ENCODE data around the gene BBIP1.

Gene BBIP1

DNA sequence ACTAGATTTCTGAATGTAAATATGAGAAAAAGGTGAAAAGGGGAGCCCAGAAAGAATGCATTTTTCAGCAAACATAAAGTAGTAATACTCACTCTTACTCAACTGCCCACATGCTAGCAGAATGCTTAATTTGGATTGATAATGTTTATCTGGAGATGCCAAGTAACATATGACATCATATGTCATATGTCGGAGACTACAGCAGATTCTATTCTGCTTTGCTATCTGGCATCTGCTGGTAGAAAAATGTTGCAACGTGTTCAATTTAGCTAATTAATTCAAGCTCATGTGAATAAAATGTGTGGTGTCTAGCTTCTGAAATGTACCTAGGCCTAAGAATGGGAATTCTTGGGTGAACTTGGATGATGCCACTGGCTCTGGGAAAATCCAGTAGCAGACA lies 4.5 kb downstream of the BBIP1 start:
- TF ChIP-seq GATA2 (IDR thresholded peaks at IDR 0.05; ENCODE audit: low read depth, low read length) = no peak
- no peak for TF ChIP-seq GATA3 (IDR thresholded peaks at IDR 0.05; ENCODE audit: low read depth, low read length)

DNA sequence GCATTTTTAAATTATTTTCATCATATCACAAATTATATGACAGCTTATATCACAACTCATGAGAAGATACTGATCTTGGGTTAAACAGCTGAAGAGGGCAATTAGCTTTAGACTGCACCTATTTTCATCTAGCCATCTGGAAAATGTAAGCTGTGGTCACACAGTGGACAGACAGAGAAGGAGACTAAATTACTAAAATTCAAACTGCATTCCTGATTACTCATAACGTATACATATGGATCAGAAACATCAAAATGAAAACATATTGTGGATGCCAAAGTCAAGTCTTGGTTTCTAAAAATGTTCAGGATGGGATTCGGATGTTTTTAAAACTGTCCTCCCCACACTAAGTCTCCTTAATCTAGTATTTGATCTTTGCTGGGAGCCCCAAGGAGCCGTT lies 6.6 kb downstream of the BBIP1 start:
- TF ChIP-seq GATA3 (IDR thresholded peaks at IDR 0.05; ENCODE audit: low read depth, low read length) (no peak), GATA2 (IDR thresholded peaks at IDR 0.05; ENCODE audit: low read depth, low read length) (peak; percentile 47; the same call in 1 of the 2 replicates)

DNA sequence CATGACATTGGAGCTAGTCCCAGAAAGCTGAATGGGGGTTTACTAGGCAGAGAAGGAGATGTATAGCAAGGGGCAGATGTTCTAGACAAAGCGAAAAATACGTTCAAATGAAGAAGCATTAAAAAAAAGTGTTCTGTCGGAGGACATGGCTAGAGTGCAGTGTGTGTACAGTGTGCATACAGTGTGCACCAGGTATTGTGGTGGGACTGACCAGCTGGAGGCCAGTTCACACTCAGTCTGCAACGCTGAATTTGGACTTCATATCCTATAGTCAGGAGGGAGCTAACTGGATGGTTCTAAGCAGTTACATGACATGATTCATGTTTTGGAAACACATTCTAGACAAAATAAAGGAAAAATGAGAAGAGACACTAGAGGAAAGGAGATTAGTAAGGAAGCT lies 8.8 kb downstream of the BBIP1 start:
- TF ChIP-seq GATA3 (IDR thresholded peaks at IDR 0.05; ENCODE audit: low read depth, low read length) (no peak), GATA2 (IDR thresholded peaks at IDR 0.05; ENCODE audit: low read depth, low read length) (no peak)

DNA sequence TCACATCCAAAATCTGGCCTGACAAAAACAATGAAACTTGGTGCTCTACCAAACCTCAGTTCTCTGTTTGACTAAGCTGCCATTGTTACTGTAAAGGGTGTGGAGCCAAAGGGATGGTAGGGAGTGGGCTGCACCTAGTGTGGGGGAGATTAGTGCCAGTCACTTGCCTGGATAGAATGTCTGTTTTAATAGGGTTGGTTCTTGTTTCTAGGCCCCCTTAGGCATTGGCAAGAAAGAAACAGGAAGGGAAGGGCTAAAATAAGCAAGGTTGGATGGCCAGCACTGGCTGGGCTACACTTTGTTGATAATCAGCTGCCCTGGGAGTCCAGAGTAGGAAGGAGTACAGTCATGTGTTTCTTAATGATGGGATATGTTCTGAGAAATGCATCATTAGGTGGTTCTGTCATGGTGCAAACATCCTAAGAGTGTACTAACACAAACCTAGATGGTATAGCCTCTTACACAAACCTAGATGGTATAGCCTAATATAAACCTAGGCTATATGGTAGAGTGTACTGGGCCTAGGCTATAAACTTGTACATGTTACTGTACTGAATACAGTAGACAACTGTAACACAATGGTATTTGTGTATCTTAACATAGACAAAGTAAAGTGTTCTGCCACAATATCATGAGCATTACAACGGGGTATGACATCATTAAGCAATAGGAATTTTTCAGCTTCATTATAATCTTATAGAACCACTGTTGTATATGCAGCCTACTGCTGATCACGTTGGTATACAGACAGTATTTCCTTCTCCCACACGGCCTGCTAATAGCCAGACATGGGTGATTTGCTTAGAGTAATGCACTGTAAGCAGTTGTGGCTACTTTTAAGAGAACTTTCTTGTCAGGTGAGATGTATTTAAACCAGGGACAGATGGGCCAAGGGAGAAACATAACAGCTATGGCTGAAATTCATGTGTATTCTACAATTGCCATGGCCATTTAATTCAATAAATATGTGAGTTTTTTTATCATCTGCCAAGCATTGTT lies 15.4 kb downstream of the BBIP1 start:
- TF ChIP-seq GATA2 (IDR thresholded peaks at IDR 0.05; ENCODE audit: low read depth, low read length) = no peak
- no peak for TF ChIP-seq GATA3 (IDR thresholded peaks at IDR 0.05; ENCODE audit: low read depth, low read length)

DNA sequence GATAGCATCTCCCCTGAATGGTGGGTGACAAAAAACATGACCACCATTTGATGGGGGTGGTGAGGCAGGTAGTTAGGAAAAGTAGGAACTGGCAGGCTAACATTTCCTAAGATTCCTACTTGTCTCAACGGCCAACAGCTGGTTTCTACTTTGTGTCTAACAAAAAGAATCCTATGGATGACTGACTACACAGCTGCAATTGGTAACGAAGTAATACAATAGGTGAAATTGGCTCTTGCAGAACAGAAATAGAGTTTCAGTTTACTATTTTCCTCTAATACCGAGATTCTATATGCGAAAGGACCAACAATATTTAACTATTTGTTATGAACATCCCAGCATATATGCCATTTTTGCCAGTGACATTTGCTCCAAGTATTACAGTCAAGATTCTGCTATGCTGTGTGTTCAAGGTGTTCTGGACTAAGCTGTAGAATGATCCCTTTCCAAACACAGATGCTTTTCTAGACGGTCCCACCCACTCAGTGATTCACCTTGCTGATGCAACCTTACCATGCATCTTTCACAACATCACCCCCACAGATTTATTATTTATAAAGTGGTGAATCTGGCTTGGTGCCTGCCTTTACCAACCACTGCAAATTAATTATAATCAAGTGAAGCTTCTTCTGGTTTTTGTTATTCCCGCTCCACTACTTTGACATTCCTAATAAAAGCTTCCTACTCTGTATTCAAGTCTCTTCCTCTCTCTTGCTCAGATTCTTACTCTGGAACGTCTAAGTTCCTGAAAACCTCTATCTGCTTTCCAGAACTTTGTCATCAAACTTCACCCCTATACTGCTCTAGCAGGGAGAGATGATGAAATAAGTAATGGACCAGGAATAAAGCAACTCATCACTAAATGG lies 16.8 kb downstream of the BBIP1 start:
- TF ChIP-seq GATA2 (IDR thresholded peaks at IDR 0.05; ENCODE audit: low read depth, low read length) (no peak), GATA3 (IDR thresholded peaks at IDR 0.05; ENCODE audit: low read depth, low read length) (no peak)

DNA sequence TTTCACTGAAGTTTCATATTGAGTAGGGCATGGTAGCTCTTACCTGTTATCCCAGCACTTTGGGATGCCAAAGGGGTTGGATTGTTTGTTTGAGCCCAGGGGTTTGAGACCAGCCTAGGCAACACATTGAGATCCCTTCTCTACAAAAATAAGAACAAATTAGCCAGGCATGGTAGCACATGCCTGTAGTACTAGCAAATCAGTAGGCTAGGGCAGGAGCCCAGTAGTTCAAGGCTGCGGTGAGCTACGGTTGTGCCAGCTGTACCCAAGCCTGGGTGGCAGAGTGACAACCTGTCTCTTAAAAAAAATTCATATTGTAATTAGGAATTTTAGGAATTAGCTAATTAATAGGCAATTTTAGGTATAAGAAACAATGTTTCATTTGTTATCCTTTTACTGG lies 18.0 kb downstream of the BBIP1 start:
- TF ChIP-seq GATA2 (IDR thresholded peaks at IDR 0.05; ENCODE audit: low read depth, low read length) = no peak
- no peak for TF ChIP-seq GATA3 (IDR thresholded peaks at IDR 0.05; ENCODE audit: low read depth, low read length)

DNA sequence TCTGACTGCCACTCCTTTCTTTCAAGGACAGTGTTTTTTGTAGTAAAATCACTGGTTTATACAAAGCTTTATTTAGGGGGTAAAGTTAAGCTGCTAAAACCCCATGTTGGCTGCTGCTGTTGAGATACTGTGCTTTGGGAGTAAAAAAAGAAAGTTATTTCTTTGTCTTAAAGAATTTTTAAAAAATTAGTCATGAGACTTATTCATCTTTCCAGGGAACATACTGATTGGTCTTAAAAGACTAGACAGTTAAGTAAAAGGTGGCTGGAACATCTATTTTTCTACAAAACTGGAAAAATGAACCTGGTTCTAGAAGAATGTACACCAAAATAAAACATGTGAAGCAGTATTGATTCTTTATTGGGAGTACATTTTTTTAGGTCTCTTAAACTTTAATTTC lies 20.6 kb downstream of the BBIP1 start:
- TF ChIP-seq GATA3 (IDR thresholded peaks at IDR 0.05; ENCODE audit: low read depth, low read length) (no peak), GATA2 (IDR thresholded peaks at IDR 0.05; ENCODE audit: low read depth, low read length) (no peak)

DNA sequence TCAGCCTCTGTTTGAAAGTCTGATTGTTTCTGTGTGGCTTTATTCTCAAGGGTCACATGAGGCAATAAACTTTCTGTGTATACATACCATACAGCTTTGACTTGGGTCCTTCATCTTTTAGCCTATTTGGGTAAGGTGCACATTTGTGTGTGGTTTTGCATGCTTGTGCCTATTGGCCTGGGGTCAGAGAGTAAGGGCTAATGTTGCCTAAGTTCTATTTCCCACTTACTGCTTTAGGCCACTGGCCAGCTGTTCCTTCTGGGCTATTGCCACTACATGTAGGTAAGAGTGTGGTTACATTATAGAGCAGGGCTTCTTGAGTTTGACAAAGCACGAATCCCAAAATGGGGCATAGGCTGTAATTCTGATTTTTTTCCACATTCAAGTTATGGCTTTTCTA lies 21.8 kb downstream of the BBIP1 start:
- no peak for TF ChIP-seq GATA2 (IDR thresholded peaks at IDR 0.05; ENCODE audit: low read depth, low read length)
- no peak for TF ChIP-seq GATA3 (IDR thresholded peaks at IDR 0.05; ENCODE audit: low read depth, low read length)

DNA sequence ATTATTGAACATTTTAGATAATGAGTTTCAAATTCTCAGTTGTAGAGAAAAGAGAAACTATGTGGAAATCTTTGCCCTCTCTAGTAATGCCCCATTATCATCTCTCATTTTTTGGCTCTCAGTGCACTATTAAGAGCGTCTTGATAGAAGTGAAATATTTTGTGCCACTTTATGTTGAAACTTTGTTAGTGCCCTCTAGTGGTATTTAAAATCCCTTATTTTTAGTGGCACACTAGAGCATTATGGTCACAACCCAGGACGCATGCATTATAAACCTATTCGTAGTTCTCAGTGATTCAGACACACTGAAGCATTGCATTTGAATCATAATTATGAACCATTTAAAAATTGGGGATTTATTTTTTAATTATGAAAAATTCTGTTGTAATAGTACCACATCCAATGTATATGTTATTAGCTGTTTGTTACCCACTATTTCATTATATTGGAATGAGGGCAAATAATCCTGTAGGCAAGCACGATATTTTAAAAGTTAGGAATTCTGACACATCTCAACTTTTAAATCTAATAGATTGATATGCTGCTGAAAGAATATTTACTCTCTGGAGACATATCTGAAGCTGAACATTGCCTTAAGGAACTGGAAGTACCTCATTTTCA lies 25.3 kb downstream of the BBIP1 start:
- TF ChIP-seq GATA2 (IDR thresholded peaks at IDR 0.05; ENCODE audit: low read depth, low read length) (no peak), GATA3 (IDR thresholded peaks at IDR 0.05; ENCODE audit: low read depth, low read length) (no peak)

DNA sequence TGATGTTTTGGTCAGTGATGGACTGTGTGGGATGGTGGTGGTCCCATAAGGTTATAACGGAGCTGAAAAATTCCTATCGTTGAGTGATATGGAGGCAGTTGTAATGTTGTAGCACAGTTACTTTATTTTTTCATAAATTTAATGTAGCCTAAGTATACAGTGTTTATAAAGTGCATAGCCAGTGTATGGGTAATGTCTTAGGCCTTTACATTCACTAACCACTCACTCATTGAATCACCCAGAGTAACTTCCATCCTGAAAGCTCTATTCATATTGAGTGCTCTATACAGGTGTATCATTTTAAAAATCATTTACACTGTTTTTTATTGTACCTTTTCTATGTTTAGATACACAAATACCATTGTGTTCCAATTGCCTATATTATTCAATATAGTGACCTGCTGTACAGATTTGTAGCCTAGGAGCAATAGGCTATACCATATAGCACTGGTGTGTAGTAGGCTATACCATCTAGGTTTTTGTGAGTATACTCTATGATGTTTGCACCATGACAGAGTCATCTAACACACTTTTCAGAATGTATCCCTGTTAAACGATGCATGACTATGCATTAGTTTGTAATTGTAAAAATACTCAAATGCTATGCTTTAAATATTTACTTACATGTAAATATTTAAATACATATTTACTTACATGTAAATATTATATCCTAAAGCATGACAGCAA lies 26.2 kb downstream of the BBIP1 start:
- no peak for TF ChIP-seq GATA3 (IDR thresholded peaks at IDR 0.05; ENCODE audit: low read depth, low read length)
- TF ChIP-seq GATA2 (IDR thresholded peaks at IDR 0.05; ENCODE audit: low read depth, low read length) = no peak

DNA sequence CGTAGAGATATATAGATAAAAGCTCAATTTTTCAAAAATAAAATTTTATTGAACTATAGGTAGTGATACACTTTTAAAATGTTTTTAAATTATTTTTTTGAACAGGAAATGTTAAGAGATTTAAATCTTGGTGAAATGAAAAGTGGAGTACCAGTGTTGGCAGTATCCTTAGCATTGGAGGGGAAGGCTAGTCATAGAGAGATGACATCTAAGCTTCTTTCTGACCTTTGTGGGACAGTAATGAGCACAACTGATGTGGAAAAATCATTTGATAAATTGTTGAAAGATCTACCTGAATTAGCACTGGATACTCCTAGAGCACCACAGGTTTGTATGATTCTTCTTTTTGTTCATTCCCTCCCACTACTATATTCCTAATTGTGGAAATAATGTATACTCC lies 31.4 kb downstream of the BBIP1 start:
- no peak for TF ChIP-seq GATA3 (IDR thresholded peaks at IDR 0.05; ENCODE audit: low read depth, low read length)
- no peak for TF ChIP-seq GATA2 (IDR thresholded peaks at IDR 0.05; ENCODE audit: low read depth, low read length)

DNA sequence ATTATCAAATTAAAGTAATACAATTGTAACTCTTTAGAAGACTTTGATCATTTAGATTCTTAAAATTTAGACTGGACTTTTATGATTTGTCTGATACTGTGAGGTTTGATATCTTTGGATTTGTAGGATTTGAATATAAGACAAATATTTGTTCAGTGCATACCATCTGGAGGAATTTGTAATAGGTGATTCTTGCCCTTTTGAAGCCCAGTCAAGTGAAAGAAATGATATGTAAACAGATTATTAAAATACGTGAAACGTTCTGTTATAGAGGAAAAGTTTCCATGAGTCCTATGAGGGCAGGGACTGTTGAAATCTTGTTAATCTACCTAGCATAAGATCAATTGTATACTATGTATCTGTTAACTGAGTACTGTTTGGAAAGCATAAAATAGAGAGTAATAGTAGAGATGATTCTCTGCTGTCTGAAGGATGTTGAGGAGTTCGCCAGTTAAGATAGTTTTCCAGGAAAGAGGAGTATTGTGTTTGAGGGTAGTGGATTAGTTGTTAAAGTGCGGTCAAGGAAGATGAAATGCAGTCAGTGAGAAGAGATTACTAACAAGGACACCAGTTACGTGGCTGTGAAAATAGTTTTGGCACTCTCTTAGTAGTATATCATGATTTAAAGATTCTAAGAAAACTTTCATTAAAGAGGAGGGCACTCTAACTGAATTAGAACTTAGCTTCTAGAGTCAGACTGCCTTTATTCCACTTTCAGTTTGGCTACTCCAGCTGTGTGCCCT lies 32.9 kb downstream of the BBIP1 start:
- TF ChIP-seq GATA3 (IDR thresholded peaks at IDR 0.05; ENCODE audit: low read depth, low read length) = no peak
- TF ChIP-seq GATA2 (IDR thresholded peaks at IDR 0.05; ENCODE audit: low read depth, low read length) = no peak

DNA sequence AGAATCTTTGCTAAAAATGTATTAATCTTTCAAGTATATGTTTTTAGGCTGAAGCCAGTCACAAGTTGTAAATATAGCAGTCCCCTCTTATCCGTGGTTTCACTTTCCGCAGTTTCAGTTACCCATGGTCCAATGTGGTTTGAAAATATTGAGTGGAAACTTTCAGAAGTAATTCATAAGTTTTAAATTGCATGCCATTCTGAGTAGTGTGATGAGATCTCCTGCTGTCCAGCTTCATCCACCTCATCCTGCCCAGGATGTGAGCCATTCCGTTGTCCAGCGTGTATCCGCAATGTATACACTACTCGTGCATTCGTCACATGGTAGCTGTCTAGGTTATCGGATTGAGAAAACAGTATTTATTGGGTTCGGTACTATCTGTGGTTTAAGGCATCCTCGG lies 35.1 kb downstream of the BBIP1 start:
- no peak for TF ChIP-seq GATA3 (IDR thresholded peaks at IDR 0.05; ENCODE audit: low read depth, low read length)
- TF ChIP-seq GATA2 (IDR thresholded peaks at IDR 0.05; ENCODE audit: low read depth, low read length) = no peak

Data from SH-SY5Y (cell line).